MM.1S (cell line): ENCODE results near the gene FA2H.

ENCODE experiments used
- DNase-seq: peaks from one replicate; pipeline ENCODE4 v3.0.0-alpha.2; 2015
- H2AFZ ChIP-seq: fragments of 300-600 bp; sonication (generic); 2 replicates; pipeline ENCODE4 v1.6.0; 2016; ENCODE audit warnings: antibody characterized with exemption, low read length
- H3F3A ChIP-seq: fragments of 300-600 bp; sonication (generic); 2 replicates; pipeline ENCODE4 v1.6.1; 2016; ENCODE audit warnings: mild to moderate bottlenecking, antibody characterized with exemption, low read length, moderate library complexity, mixed read lengths; ENCODE audit not compliant: insufficient read depth
- H3K27ac ChIP-seq: fragments of 300-600 bp; sonication (generic); 2 replicates; pipeline ENCODE4 v1.5.1; 2016; ENCODE audit warnings: mild to moderate bottlenecking, low read length
- H3K27me3 ChIP-seq: fragments of 300-600 bp; sonication (generic); replicated peaks from 2 replicates; pipeline ENCODE4 v1.6.0; 2016; ENCODE audit warnings: low read length; ENCODE audit not compliant: insufficient read depth
- H3K36me3 ChIP-seq: fragments of 300-600 bp; sonication (generic); replicated peaks from 2 replicates; pipeline ENCODE4 v1.6.1; 2016; ENCODE audit warnings: mild to moderate bottlenecking, low read length, mixed read lengths; ENCODE audit not compliant: insufficient read depth
- H3K4me1 ChIP-seq: fragments of 300-600 bp; sonication (generic); 2 replicates; pipeline ENCODE4 v1.6.1; 2016; ENCODE audit warnings: low read length, mixed read lengths
- H3K4me2 ChIP-seq: fragments of 300-600 bp; sonication (generic); 2 replicates; pipeline ENCODE4 v1.6.0; 2016; ENCODE audit warnings: low read depth, low read length
- H3K4me3 ChIP-seq: fragments of 300-600 bp; sonication (generic); 2 replicates; pipeline ENCODE4 v1.5.1; 2016; ENCODE audit warnings: low read length, mixed read lengths
- H3K79me2 ChIP-seq: fragments of 300-600 bp; sonication (generic); 2 replicates; pipeline ENCODE4 v1.6.1; 2016; ENCODE audit warnings: mixed run types, low read length, mixed read lengths
- H3K9ac ChIP-seq: fragments of 300-600 bp; sonication (generic); 2 replicates; pipeline ENCODE4 v1.6.1; 2016; ENCODE audit warnings: low read length, mixed read lengths
- H3K9me2 ChIP-seq: fragments of 300-600 bp; sonication (generic); replicated peaks from 2 replicates; pipeline ENCODE4 v1.6.1; 2016; ENCODE audit warnings: mild to moderate bottlenecking, low read length, mixed read lengths; ENCODE audit not compliant: insufficient read depth
- H3K9me3 ChIP-seq: fragments of 300-600 bp; sonication (generic); replicated peaks from 2 replicates; pipeline ENCODE4 v1.6.1; 2016; ENCODE audit warnings: mild to moderate bottlenecking, low read length, mixed read lengths; ENCODE audit not compliant: insufficient read depth
- H4K20me1 ChIP-seq: fragments of 300-600 bp; sonication (generic); 2 replicates; pipeline ENCODE4 v1.6.1; 2016; ENCODE audit warnings: mild to moderate bottlenecking, low read length, moderate library complexity, mixed read lengths; ENCODE audit not compliant: insufficient read depth
- EZH2 ChIP-seq: fragments of 300-600 bp; sonication (generic); optimal IDR thresholded peaks from 2 replicates; pipeline ENCODE3; 2017; ENCODE audit warnings: low read depth, mild to moderate bottlenecking, antibody characterized with exemption, low read length, mixed read lengths
- EZH2phosphoT487 ChIP-seq: fragments of 300-600 bp; sonication (generic); IDR thresholded peaks from 2 replicates; pipeline ENCODE4 v1.6.1; 2018; ENCODE audit warnings: antibody characterized with exemption, low read length
- TF ChIP-seq, protein P1 (sequence below): fragments of 300-600 bp; sonication (generic); IDR thresholded peaks from 2 replicates; pipeline ENCODE4 v1.5.1; 2016; ENCODE audit warnings: antibody characterized with exemption, low read length, mixed read lengths

FA2H gene

DNA sequence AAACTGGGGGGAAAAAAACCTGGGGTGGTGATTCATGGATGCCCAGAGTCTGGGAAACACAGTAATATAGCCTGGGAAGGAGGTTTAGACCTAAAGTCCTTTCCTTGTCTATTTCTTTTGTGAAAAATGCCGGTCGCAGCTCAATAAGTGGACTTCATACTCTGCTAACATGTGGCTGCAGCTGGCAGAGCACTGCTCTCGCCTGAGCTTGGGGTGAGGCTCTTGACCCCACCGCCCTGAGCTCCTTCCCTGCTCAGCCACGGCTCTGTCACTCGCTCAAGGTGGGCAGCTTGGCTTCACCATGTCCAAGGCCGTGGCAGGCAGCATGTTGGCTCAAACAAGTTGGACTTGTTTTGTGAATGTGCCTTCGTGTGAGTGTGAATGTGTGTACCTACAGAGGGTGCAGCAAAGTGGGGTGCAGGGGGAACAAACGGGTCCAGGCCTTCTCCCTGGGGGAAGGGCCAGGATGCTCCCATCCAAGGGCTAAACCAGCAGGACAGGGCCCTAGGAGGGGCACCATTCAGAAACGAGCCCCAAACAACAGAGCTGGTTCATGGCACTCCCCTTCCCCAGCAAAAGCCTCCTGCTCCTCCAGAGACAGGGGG is 4.9 kb downstream of the FA2H start:
- no peak for TF ChIP-seq EZH2
- TF ChIP-seq EZH2phosphoT487 = no peak
- TF ChIP-seq, protein P1, sequence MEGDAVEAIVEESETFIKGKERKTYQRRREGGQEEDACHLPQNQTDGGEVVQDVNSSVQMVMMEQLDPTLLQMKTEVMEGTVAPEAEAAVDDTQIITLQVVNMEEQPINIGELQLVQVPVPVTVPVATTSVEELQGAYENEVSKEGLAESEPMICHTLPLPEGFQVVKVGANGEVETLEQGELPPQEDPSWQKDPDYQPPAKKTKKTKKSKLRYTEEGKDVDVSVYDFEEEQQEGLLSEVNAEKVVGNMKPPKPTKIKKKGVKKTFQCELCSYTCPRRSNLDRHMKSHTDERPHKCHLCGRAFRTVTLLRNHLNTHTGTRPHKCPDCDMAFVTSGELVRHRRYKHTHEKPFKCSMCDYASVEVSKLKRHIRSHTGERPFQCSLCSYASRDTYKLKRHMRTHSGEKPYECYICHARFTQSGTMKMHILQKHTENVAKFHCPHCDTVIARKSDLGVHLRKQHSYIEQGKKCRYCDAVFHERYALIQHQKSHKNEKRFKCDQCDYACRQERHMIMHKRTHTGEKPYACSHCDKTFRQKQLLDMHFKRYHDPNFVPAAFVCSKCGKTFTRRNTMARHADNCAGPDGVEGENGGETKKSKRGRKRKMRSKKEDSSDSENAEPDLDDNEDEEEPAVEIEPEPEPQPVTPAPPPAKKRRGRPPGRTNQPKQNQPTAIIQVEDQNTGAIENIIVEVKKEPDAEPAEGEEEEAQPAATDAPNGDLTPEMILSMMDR = no peak
- Histone ChIP-seq H3K27ac (no peak overlapping the region), H2AFZ (no peak overlapping the region), H3K4me1 (no peaks in the 10 kb centered on the region), H3K27me3 (no peaks in the 10 kb centered on the region), H3K9me3 (no peaks in the 10 kb centered on the region), H3F3A (no peaks in the 10 kb centered on the region), H3K9ac (no peak overlapping the region), H3K9me2 (no peaks in the 10 kb centered on the region), H3K4me2 (no peak overlapping the region), H3K79me2 (no peaks in the 10 kb centered on the region), H4K20me1 (no peaks in the 10 kb centered on the region), H3K4me3 (no peak overlapping the region), H3K36me3 (no peaks in the 10 kb centered on the region)
- no peak for DNase-seq

DNA sequence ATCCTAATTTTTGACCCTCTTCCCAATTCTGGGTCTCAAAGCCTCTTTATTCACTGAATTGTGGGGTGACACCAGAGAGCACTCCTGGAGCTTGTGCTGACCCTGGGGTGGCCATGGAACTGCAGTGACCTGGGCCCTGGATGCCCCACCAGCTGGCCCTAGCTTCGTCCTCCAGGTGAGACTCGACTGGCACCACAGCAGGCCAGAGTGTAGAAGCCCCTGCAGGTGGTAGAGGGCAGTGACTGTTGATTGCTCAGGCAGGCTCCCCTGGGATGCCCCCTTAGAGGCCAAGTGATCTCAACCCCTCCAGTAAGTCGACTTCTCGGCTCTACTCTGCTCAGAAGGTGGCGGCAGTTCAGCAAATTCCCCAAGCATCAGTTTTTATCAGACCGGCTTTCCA is 6.4 kb downstream of the FA2H start:
- H3K9me2 ChIP-seq = no peaks in the 10 kb centered on the region
- H2AFZ ChIP-seq = no peak overlapping the region
- no peaks in the 10 kb centered on the region for H4K20me1 ChIP-seq
- H3K27ac ChIP-seq = no peak overlapping the region
- no peaks in the 10 kb centered on the region for H3K36me3 ChIP-seq
- no peaks in the 10 kb centered on the region for H3K27me3 ChIP-seq
- no peaks in the 10 kb centered on the region for H3K4me1 ChIP-seq
- no peak overlapping the region for H3K9ac ChIP-seq
- no peaks in the 10 kb centered on the region for H3F3A ChIP-seq
- H3K79me2 ChIP-seq = no peaks in the 10 kb centered on the region
- H3K4me3 ChIP-seq = no peak overlapping the region
- H3K9me3 ChIP-seq = no peaks in the 10 kb centered on the region
- no peak for DNase-seq
- no peak for TF ChIP-seq EZH2
- TF ChIP-seq, protein P1 = no peak
- TF ChIP-seq EZH2phosphoT487 = no peak
- no peak overlapping the region for H3K4me2 ChIP-seq

DNA sequence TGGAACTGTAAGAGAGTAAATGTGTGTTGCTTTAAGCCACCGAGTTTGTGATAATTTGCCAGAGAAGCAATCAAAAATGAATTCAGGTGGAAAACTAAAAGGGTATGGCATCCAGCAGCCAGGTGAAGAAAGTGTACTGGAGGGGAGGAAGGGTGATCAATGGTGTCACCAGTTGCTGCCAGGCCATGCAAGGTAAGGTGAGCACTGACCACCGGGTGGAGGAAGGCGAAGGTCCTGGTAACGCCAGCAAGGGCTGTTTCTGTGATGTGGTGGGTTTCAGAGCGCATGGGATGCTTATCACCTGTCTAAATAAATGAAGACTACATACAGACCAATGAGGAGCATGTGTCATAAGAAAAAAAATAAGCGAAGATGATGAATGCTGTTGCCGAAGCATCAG is 6.9 kb downstream of the FA2H start:
- Histone ChIP-seq H2AFZ (no peak overlapping the region), H3K4me2 (no peak overlapping the region), H3K79me2 (no peaks in the 10 kb centered on the region), H3K9me2 (no peaks in the 10 kb centered on the region), H3K27me3 (no peaks in the 10 kb centered on the region), H4K20me1 (no peaks in the 10 kb centered on the region), H3K4me1 (no peaks in the 10 kb centered on the region), H3K36me3 (no peaks in the 10 kb centered on the region), H3K4me3 (no peak overlapping the region), H3K27ac (no peak overlapping the region), H3F3A (no peaks in the 10 kb centered on the region), H3K9me3 (no peaks in the 10 kb centered on the region), H3K9ac (no peak overlapping the region)
- no peak for DNase-seq
- TF ChIP-seq EZH2 (no peak), EZH2phosphoT487 (no peak)
- TF ChIP-seq, protein P1 = no peak
